ENCODE data around the gene JUN.
A peak's percentile ranks its signal among the peaks of the same experiment; 100 is the strongest.

GRCh38 chr1:58739856-58740466, 43.9 kb downstream of the JUN start:
- TF ChIP-seq, protein P1, sequence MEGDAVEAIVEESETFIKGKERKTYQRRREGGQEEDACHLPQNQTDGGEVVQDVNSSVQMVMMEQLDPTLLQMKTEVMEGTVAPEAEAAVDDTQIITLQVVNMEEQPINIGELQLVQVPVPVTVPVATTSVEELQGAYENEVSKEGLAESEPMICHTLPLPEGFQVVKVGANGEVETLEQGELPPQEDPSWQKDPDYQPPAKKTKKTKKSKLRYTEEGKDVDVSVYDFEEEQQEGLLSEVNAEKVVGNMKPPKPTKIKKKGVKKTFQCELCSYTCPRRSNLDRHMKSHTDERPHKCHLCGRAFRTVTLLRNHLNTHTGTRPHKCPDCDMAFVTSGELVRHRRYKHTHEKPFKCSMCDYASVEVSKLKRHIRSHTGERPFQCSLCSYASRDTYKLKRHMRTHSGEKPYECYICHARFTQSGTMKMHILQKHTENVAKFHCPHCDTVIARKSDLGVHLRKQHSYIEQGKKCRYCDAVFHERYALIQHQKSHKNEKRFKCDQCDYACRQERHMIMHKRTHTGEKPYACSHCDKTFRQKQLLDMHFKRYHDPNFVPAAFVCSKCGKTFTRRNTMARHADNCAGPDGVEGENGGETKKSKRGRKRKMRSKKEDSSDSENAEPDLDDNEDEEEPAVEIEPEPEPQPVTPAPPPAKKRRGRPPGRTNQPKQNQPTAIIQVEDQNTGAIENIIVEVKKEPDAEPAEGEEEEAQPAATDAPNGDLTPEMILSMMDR (conservative IDR thresholded peaks at IDR 0.05) = peak; percentile 95
- no peak for TF ChIP-seq EZH2 (IDR thresholded peaks at IDR 0.05; ENCODE audit: low read depth)

Measured in PC-9 (cell line).